SK-N-SH (cell line): ENCODE results near the gene XXYLT1. TPM values are rescaled to one million over a fixed set of nuclear protein-coding genes. Genes with fewer than 3 reads are reported as not detected.

ENCODE experiments used
- CTCF ChIA-PET: fragments of 300-600, 350-600 bp; formaldehyde crosslinking; extraction: SDS; loops from one replicate; lab custom pipeline; 2021; lab: Yijun Ruan, JAX
- POLR2A ChIA-PET: fragments of 350-600 bp; sonication (Branson Sonifier 250); formaldehyde crosslinking; extraction: SDS; loops from one replicate; lab custom pipeline; 2020; ENCODE audit warnings: antibody characterized with exemption, inconsistent platforms; lab: Yijun Ruan, JAX
- DNase-seq: peaks from one replicate; pipeline ENCODE4 v3.0.0; 2012
- H2AFZ ChIP-seq: fragments of 200-600 bp; sonication (generic); 2 replicates; pipeline ENCODE4 v1.8.1; 2016; ENCODE audit warnings: antibody characterized with exemption, mild to moderate bottlenecking, low read depth
- H3F3A ChIP-seq: fragments of 200-600 bp; sonication (generic); replicated peaks from 2 replicates; pipeline ENCODE3; 2016; ENCODE audit warnings: antibody characterized with exemption, mild to moderate bottlenecking; ENCODE audit not compliant: insufficient read depth
- H3K27ac ChIP-seq, 2 experiments: fragments of 200-500 bp in 1 of 2; fragments of 200-600 bp in 1 of 2; sonication (Bioruptor generic) in 1 of 2; sonication (generic), shearing (Covaris generic) in 1 of 2; 2 replicates each; pipeline versions ENCODE4 v1.5.1 to v1.6.1; 2014 to 2016; ENCODE audit warnings: low read depth in 2 of 2, inconsistent platforms in 1 of 2, low read length in 1 of 2, mild to moderate bottlenecking in 1 of 2, mixed read lengths in 1 of 2
- H3K27me3 ChIP-seq: fragments of 200-600 bp; sonication (generic), shearing (Covaris generic); 2 replicates; pipeline ENCODE4 v1.6.1; 2016; ENCODE audit warnings: mixed run types; ENCODE audit not compliant: insufficient read depth
- H3K36me3 ChIP-seq, 2 experiments: fragments of 200-500 bp in 1 of 2; fragments of 200-600 bp in 1 of 2; sonication (Bioruptor generic) in 1 of 2; sonication (generic) in 1 of 2; replicated peaks in 1 of 2; 2 replicates each; pipeline versions ENCODE3 to v1.5.1; 2014 to 2016; ENCODE audit warnings: low read length in 1 of 2, mild to moderate bottlenecking in 1 of 2; ENCODE audit not compliant: insufficient read depth in 2 of 2, control insufficient read depth in 1 of 2
- H3K4me1 ChIP-seq, 2 experiments: fragments of 200-500 bp in 1 of 2; fragments of 200-600 bp in 1 of 2; sonication (Bioruptor generic) in 1 of 2; sonication (generic), shearing (Covaris generic) in 1 of 2; 2 replicates each; pipeline versions ENCODE4 v1.5.1 to v1.6.1; 2014 to 2016; ENCODE audit warnings: low read depth in 1 of 2, low read length in 1 of 2, mixed run types in 1 of 2; ENCODE audit not compliant: insufficient read depth in 2 of 2, control insufficient read depth in 1 of 2
- H3K4me2 ChIP-seq: fragments of 200-600 bp; sonication (generic), shearing (Covaris generic); 2 replicates; pipeline ENCODE4 v1.6.1; 2017; ENCODE audit warnings: mixed run types
- H3K4me3 ChIP-seq, 2 experiments: fragments of 200-500 bp in 1 of 2; fragments of 200-600 bp in 1 of 2; sonication (Bioruptor generic) in 1 of 2; sonication (generic), shearing (Covaris generic) in 1 of 2; 2 replicates each; pipeline versions ENCODE4 v1.5.1 to v1.8.1; 2014 to 2016; ENCODE audit warnings: low read depth in 2 of 2, inconsistent platforms in 1 of 2, low read length in 1 of 2, mild to moderate bottlenecking in 1 of 2, mixed read lengths in 1 of 2, moderate library complexity in 1 of 2
- H3K79me2 ChIP-seq: fragments of 200-600 bp; sonication (generic); 2 replicates; pipeline ENCODE4 v1.8.1; 2017; ENCODE audit warnings: mild to moderate bottlenecking; ENCODE audit not compliant: insufficient read depth
- H3K9ac ChIP-seq: fragments of 200-600 bp; sonication (generic); 2 replicates; pipeline ENCODE4 v1.6.1; 2017; ENCODE audit warnings: mixed run types
- H3K9me2 ChIP-seq: fragments of 200-600 bp; sonication (generic); 2 replicates; pipeline ENCODE4 v1.6.1; 2017; ENCODE audit warnings: mixed run types
- H3K9me3 ChIP-seq: fragments of 200-600 bp; sonication (generic); 2 replicates; pipeline ENCODE4 v1.6.1; 2017; ENCODE audit warnings: mixed run types, mild to moderate bottlenecking, moderate library complexity
- H4K20me1 ChIP-seq: fragments of 200-600 bp; sonication (generic); 2 replicates; pipeline ENCODE4 v1.6.1; 2017; ENCODE audit warnings: mild to moderate bottlenecking, mixed run types; ENCODE audit not compliant: insufficient read depth
- ELF1 ChIP-seq: IDR thresholded peaks from 2 replicates; pipeline ENCODE4 v1.4.0; 2012
- EZH2phosphoT487 ChIP-seq: fragments of 200-600 bp; sonication (generic); IDR thresholded peaks from 2 replicates; pipeline ENCODE4 v1.6.1; 2017; ENCODE audit warnings: low read depth, mixed run types, mild to moderate bottlenecking, antibody characterized with exemption, moderate library complexity, borderline replicate concordance
- FOSL2 ChIP-seq: IDR thresholded peaks from 2 replicates; pipeline ENCODE4 v1.4.0; 2012; ENCODE audit warnings: low read depth, mild to moderate bottlenecking, moderate library complexity, borderline replicate concordance
- FOXM1 ChIP-seq: IDR thresholded peaks from 2 replicates; pipeline ENCODE4 v1.4.0; 2012; ENCODE audit warnings: low read depth, mild to moderate bottlenecking
- GATA2 ChIP-seq: sonication (generic); formaldehyde crosslinking; IDR thresholded peaks from 2 replicates; pipeline ENCODE4 v1.5.0; 2020; ENCODE audit warnings: mild to moderate bottlenecking, missing genetic modification reagents
- JUND ChIP-seq: IDR thresholded peaks from 2 replicates; pipeline ENCODE4 v1.4.0; 2012
- MEF2A ChIP-seq: IDR thresholded peaks from 2 replicates; pipeline ENCODE4 v1.4.0; 2012; ENCODE audit warnings: low read depth, borderline replicate concordance
- RFX5 ChIP-seq: IDR thresholded peaks from 2 replicates; pipeline ENCODE4 v1.6.1; 2012; ENCODE audit warnings: mild to moderate bottlenecking, improper control_type of control experiment, low read length
- TEAD4 ChIP-seq: IDR thresholded peaks from 2 replicates; pipeline ENCODE4 v1.4.0; 2012; ENCODE audit warnings: mild to moderate bottlenecking, borderline replicate concordance; ENCODE audit not compliant: insufficient read depth
- USF1 ChIP-seq: IDR thresholded peaks from 2 replicates; pipeline ENCODE4 v1.4.0; 2012; ENCODE audit warnings: low read depth, borderline replicate concordance
- WGBS: methylation state at CpG from one replicate; pipeline ENCODE4 v1.1.6; 2017; ENCODE audit warnings: low lambda C conversion rate; 5-methylcytosine and 5-hydroxymethylcytosine counted together
- polyA plus RNA-seq, 3 experiments: library from polyadenylated mRNA; depleted of rRNA; stranded (reverse); fragments of >200 nt; gene quantifications; 2 replicates each; pipeline ENCODE4 v1.2.3, GENCODE V29; 2012
- TF ChIP-seq, protein P1 (sequence below): IDR thresholded peaks from 2 replicates; pipeline ENCODE4 v1.4.0; 2012; ENCODE audit warnings: low read depth, borderline replicate concordance
- TF ChIP-seq, protein P2 (sequence below): IDR thresholded peaks from 2 replicates; pipeline ENCODE4 v1.6.1; 2012; ENCODE audit warnings: mild to moderate bottlenecking, low read depth, low read length, moderate library complexity

The XXYLT1 gene
- polyA plus RNA-seq, 1 of the 3 experiments (the other 2 are of a cell fraction) = 22.6 TPM

DNA sequence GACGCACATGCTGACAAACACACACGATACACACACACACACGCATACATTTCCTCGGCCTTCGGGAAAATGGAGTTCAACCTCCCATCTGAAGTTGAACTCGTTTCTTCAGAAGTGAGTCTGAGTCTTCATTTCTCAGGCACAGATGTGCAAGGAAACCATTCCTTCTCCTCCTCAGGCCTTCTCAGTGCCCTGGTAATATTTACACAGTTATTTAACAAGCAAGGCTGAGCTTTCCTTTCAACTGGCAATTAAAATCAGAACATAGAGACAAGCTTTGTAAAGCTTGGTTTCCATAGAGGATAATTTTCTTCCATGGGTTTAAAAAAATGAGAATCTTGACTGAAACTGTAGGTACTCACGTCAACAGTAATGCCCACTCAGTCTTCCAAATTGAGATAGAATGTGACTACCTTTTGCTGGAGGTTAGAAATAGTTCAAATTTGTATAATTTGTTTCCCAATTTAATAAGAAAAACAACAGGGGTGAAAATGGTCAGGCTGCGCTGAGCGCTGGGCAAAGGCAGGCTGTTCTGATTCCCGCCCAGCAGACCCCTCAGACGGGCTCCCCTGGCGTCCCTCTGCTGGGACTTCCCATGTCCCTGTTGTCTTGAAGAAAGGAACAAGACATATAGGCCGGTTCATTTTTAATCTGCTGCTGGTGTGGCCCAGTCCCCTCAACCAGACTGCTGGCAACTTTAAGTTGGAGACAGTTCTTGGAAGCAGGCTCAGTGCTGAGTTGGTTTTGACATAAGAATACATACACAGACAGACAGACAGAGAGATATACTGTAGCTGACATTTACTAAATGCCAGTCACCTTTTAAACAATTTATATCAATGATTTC lies 174.3 kb downstream of the XXYLT1 start:
- Histone ChIP-seq H3K27ac (no peak overlapping the region; a peak in 1 of 4 replicates), H2AFZ (no peak overlapping the region), H3K4me1 (peaks cover 13 to 48% of the 10 kb centered on the region in 2 experiments), H3K9me2 (no peaks in the 10 kb centered on the region), H3K4me3 (no peak overlapping the region), H3K9ac (no peak overlapping the region), H3F3A (peaks cover 6% of the 10 kb centered on the region), H3K79me2 (no peaks in the 10 kb centered on the region; the same call in 1 of the 2 replicates), H3K9me3 (no peaks in the 10 kb centered on the region), H4K20me1 (no peaks in the 10 kb centered on the region), H3K4me2 (no peak overlapping the region), H3K27me3 (no peaks in the 10 kb centered on the region), H3K36me3 (no peaks in the 10 kb centered on the region)
- 96% methylated on average over 13 of the region's 13 CpGs for WGBS
- DNase-seq = no peak
- no peak for TF ChIP-seq FOXM1
- no peak for TF ChIP-seq MEF2A
- no peak for TF ChIP-seq TEAD4
- TF ChIP-seq, protein P1, sequence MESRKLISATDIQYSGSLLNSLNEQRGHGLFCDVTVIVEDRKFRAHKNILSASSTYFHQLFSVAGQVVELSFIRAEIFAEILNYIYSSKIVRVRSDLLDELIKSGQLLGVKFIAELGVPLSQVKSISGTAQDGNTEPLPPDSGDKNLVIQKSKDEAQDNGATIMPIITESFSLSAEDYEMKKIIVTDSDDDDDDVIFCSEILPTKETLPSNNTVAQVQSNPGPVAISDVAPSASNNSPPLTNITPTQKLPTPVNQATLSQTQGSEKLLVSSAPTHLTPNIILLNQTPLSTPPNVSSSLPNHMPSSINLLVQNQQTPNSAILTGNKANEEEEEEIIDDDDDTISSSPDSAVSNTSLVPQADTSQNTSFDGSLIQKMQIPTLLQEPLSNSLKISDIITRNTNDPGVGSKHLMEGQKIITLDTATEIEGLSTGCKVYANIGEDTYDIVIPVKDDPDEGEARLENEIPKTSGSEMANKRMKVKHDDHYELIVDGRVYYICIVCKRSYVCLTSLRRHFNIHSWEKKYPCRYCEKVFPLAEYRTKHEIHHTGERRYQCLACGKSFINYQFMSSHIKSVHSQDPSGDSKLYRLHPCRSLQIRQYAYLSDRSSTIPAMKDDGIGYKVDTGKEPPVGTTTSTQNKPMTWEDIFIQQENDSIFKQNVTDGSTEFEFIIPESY = no peak
- TF ChIP-seq, protein P2, sequence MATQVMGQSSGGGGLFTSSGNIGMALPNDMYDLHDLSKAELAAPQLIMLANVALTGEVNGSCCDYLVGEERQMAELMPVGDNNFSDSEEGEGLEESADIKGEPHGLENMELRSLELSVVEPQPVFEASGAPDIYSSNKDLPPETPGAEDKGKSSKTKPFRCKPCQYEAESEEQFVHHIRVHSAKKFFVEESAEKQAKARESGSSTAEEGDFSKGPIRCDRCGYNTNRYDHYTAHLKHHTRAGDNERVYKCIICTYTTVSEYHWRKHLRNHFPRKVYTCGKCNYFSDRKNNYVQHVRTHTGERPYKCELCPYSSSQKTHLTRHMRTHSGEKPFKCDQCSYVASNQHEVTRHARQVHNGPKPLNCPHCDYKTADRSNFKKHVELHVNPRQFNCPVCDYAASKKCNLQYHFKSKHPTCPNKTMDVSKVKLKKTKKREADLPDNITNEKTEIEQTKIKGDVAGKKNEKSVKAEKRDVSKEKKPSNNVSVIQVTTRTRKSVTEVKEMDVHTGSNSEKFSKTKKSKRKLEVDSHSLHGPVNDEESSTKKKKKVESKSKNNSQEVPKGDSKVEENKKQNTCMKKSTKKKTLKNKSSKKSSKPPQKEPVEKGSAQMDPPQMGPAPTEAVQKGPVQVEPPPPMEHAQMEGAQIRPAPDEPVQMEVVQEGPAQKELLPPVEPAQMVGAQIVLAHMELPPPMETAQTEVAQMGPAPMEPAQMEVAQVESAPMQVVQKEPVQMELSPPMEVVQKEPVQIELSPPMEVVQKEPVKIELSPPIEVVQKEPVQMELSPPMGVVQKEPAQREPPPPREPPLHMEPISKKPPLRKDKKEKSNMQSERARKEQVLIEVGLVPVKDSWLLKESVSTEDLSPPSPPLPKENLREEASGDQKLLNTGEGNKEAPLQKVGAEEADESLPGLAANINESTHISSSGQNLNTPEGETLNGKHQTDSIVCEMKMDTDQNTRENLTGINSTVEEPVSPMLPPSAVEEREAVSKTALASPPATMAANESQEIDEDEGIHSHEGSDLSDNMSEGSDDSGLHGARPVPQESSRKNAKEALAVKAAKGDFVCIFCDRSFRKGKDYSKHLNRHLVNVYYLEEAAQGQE = no peak
- TF ChIP-seq ELF1 = no peak
- no peak for TF ChIP-seq EZH2phosphoT487
- TF ChIP-seq USF1 = no peak
- TF ChIP-seq FOSL2 = no peak
- no peak for TF ChIP-seq JUND
- TF ChIP-seq GATA2 = no peak
- TF ChIP-seq RFX5 = no peak
- ChIA-PET POLR2A (no interaction called here), CTCF (interaction anchor here (0.9 to 3.9 kb wide), 4 partner anchors 9 to 414 kb away, joined by 3 to 23 read pairs (median 4); no protein-coding TSS in a partner anchor)
